Stimulated activated CD8-positive, alpha-beta memory T cell treated with anti-CD3 and anti-CD28 coated beads, Interleukin-7, amount 100 ng/mL, for 4 hours (primary cell): Measurements from ENCODE around the gene NUDCD2.
"Not testable (repeated sequence)": the region's sequence is repeated elsewhere in the genome, so short reads cannot be mapped to it uniquely, and the experiment has no call there.

Experiments used
- DNase-seq, 2 donors: peaks; one replicate each; pipeline ENCODE4 v3.0.0-alpha.2; 2020; ENCODE audit warnings: low read depth in 2 of 2

Gene NUDCD2

DNA sequence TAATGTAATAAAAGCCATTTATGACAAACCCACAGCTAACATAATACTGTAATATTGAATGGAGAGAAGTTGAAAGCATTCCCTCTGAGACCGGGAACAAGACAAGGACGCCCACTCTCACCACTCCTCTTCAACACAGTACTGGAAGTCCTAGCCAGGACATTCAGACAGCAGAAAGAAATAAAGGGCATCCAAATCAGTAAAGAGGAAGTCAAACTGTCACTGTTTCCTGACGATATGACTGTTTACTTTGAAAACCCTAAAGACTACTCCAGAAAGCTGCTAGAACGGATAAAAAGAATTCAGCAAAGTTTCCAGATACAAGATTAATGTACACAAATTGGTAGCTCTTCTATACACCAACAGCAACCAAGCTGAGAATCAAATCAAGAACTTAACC is 33.8 kb downstream of the NUDCD2 start:
- not testable (repeated sequence) for DNase-seq

- DNase-seq: no peak
These were observed 35.1 kb downstream of the NUDCD2 start for GRCh38 chr5:163424836-163425235.

DNA sequence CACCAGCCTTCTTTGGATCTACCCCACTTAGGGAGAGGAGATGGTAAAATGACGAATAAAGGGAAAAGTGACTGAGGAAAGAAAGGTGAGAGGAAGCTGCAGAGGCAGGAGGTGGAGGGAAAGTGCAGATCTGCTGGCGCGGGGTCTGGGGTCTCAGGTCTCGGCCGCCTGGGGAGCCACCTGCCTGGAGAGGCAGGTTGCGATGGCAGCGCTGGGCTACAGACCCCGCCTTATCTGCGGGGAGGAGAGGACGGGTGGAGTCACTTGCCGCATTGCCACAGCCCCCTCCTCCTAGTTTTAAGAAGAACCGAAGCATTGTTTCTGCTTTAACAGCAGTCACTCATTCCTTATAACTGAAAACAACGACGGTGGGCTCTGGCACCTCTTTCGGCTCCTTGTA is 44.2 kb downstream of the NUDCD2 start:
- DNase-seq: not testable (repeated sequence)

DNA sequence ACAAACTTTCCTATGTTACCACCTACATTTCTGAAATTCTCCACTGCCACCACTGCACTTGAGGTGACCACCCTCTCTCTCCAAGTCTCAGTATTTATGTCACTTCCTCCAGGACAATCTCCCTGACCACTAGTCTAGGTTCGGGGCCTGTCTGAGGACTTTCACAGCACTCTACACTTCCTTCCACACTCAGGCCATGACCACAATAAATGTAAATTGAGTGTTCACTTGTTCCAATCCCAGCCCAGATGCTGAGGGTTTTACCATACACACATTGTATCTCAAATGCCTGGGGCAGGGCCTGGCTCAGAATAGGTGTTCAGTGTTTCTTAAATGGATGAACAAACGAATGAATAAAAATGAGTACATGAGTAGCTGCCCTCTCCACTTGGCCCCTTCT is 49.4 kb downstream of the NUDCD2 start:
- no peak for DNase-seq

DNA sequence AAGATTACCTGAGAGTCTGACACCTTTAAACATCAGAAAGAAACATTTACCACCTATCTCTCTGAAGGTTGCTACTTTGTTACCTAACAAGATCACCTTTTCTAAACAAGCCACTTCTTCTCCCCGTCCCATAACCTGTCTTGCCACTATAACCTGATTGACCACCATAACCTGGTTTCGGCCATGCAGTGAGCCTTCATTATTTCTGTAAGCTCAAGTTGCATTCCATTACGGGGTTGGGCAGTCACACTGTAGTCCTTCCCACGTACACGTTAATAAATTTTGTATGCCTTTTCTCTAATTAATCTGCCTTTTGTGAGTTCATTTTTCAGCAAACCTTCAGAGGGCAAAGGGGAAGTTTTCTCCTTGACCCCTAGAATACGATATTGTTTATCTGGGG is 50.5 kb downstream of the NUDCD2 start:
- no peak for DNase-seq

DNA sequence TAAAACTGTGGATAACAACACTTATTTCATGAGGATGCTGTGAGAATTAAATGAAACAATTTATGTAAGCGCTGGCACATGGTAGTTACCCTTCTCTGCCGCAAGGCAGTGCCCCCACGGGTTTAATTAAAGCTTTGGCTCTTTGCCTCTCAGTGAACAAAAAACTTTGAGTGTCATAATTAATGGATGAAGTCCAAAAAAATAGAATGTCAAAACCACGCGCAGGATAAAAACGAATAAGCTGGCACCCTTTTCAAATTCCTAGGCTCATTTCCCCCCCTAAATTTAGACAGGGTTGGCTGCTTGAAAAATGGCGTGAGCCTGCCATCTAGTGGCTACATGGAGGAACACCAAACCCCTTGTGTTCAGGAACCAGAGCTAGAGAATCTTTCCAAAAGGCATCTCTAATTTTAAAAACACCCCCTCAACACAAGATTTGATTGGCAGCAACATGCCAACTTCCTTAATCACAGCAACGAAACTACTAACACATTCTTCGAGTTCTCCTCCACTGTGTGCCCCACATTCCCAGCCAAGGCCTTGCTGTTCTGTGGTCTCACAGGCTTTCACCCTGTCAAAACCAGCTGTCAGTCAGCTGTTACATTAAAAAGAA is 51.5 kb downstream of the NUDCD2 start:
- DNase-seq: peak; percentile 15 to 36

DNA sequence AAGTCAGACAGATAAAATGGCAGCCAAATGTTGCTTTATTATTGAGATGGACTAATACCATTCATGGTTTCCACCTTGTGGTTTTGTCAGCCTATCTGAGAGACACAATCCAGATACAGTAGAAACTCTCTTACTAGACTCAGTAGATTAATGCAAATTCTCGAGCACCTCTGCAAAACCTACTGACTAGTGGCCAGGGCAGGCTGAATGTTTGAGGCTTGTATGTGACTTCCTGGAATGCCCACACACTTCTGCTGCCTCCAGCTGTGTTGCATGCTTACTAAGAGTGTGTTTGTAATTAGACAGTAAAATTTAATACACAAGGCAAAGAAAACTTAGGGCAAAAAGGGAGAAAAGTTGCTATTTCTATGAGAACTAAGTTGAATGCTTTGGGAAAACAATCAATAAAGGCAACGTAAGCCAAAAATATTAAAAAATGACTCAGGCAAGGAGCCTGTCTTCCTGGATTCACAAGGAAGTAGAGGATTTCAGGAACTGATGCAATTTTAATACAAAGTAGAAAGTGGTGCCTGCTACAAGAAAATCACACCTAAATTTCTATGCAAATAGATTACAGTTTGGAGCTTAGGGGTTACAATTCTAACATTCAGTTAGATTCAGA is 52.8 kb downstream of the NUDCD2 start:
- DNase-seq: no peak

DNA sequence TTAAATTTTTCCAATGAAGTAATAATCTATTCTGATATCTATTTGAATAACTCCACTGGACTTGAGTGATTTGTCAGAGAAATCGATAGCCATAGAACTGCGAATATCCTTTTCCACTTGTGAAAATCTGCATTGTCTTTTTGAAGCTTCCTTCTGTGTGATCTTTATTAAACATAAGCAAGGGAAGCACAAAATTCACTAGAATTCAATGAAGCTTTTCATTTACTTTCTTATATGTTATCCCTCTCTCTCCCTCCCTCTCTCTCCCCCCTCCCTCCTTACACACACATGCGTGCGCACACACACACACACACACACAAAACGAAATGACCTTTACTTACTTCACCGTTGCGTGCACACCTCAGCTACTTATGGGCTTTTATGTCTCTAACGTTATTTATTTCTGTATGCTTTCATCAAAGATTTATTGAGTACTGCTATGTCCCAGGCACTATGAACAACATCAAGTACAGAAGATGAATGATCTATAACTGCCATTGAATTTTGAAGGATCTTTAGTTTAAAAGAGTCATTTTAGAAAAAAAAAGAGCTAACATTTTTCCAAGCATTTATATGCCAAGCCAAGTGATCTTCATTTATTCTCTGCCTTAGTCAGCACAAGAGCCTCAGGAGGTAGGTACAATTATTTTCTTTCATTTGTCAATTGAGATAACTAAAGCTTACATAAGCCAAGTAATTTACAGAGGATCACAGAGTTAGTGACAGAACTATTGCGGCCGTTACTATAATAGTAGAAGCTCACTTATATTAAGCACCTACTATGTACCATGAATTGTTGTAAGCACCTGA is 55.3 kb downstream of the NUDCD2 start:
- DNase-seq: no peak

- DNase-seq: no peak
These were observed 57.9 kb downstream of the NUDCD2 start for GRCh38 chr5:163402007-163402406.

GRCh38 chr5:163401271-163401670 is 58.6 kb downstream of the NUDCD2 start:
- DNase-seq: no peak

- DNase-seq: no peak
These were observed 60.0 kb downstream of the NUDCD2 start for GRCh38 chr5:163399923-163400322.

- no peak for DNase-seq
These were observed 62.5 kb downstream of the NUDCD2 start for GRCh38 chr5:163397354-163397753.

DNA sequence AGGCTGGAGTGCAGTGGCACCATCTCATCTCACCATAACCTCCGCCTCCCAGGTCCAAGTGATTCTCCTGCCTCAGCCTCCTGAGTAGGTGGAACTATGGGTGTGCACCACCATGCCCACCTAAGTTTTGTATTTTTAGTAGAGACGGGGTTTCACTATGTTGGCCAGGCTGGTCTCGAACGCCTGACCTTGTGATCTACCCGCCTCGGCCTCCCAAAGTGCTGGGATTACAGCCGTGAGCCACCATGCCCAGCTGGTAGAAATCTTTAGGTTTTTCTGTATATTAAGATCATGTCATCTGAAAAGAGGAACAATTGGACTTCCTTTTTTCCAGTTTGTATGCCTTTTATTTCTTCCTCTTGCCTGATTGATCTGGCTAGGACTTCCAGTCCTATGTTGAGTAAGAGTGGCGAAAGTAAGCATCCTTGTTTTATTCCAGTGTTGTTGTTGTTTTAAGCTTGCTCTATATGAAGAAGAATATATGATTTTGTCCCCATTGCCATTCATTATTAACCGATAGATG is 63.0 kb downstream of the NUDCD2 start:
- not testable (repeated sequence) for DNase-seq
